ENCODE results near the gene S100B.

Gene S100B

GRCh38 chr21:46626975-46627501, 22.2 kb upstream of the S100B start:
- DNase-seq = no peak

- peak; percentile 64 for DNase-seq
These were observed 21.7 kb upstream of the S100B start for GRCh38 chr21:46626536-46626935.

- no peak for DNase-seq
These were observed 20.9 kb upstream of the S100B start for GRCh38 chr21:46625759-46626158.

GRCh38 chr21:46624050-46624449, 19.2 kb upstream of the S100B start:
- DNase-seq = no peak

GRCh38 chr21:46622226-46622625, 17.3 kb upstream of the S100B start:
- peak; percentile 80 for DNase-seq

- DNase-seq = no peak
These were observed 16.7 kb upstream of the S100B start for GRCh38 chr21:46621457-46622182.

GRCh38 chr21:46620846-46621245, 16.0 kb upstream of the S100B start:
- no peak for DNase-seq

GRCh38 chr21:46619846-46620245, 15.0 kb upstream of the S100B start:
- no peak for DNase-seq

GRCh38 chr21:46618738-46619379, 14.0 kb upstream of the S100B start:
- no peak for DNase-seq

GRCh38 chr21:46617267-46618051, 12.6 kb upstream of the S100B start:
- DNase-seq = no peak

GRCh38 chr21:46616656-46617055, 11.8 kb upstream of the S100B start:
- no peak for DNase-seq

- DNase-seq = no peak
These were observed 11.2 kb upstream of the S100B start for GRCh38 chr21:46616050-46616449.

GRCh38 chr21:46613391-46613790, 8.5 kb upstream of the S100B start:
- no peak for DNase-seq

GRCh38 chr21:46610018-46610701, 5.3 kb upstream of the S100B start:
- DNase-seq = no peak

- DNase-seq = no peak
These were observed 3.8 kb upstream of the S100B start for GRCh38 chr21:46608672-46609111.

GRCh38 chr21:46607636-46608035, 2.8 kb upstream of the S100B start:
- no peak for DNase-seq

- DNase-seq = no peak
These were observed 1.5 kb upstream of the S100B start for GRCh38 chr21:46606427-46606813.

GRCh38 chr21:46605767-46606426, 1.0 kb upstream of the S100B start:
- DNase-seq = peak; percentile 62

GRCh38 chr21:46604329-46604974, 430 bp downstream of the S100B start:
- DNase-seq = no peak

GRCh38 chr21:46603228-46603627, 1.7 kb downstream of the S100B start:
- no peak for DNase-seq

GRCh38 chr21:46600978-46601377, 3.9 kb downstream of the S100B start:
- DNase-seq = no peak

GRCh38 chr21:46600305-46600704, 4.6 kb downstream of the S100B start:
- no peak for DNase-seq
